CD8-positive, alpha-beta memory T cell (primary cell): ENCODE measurements around the gene MYO7B. TPM values are rescaled to one million over a fixed set of nuclear protein-coding genes. Genes with fewer than 3 reads are reported as not detected.

Experiments used
- CTCF ChIA-PET: fragments of 350-600 bp; sonication (Branson Sonifier 250); formaldehyde crosslinking; loops from one replicate; lab custom pipeline; 2021; ENCODE audit warnings: antibody characterized with exemption; lab: Charles Lee
- POLR2A ChIA-PET: fragments of 350-600 bp; sonication (Branson Sonifier 250); formaldehyde crosslinking; loops from one replicate; lab custom pipeline; 2021; ENCODE audit warnings: antibody characterized with exemption; lab: Charles Lee
- DNase-seq, 5 donors: peaks; one replicate each; pipeline versions ENCODE4 v3.0.0 to v3.0.0-alpha.2; 2020 to 2022; ENCODE audit warnings: mixed read lengths in 1 of 5
- H3K27ac ChIP-seq: one replicate; pipeline ENCODE4 v1.7.0; 2013; ENCODE audit warnings: low read depth, mild to moderate bottlenecking, low read length, moderate library complexity
- H3K27me3 ChIP-seq: 2 replicates; pipeline ENCODE4 v1.7.0; 2013; ENCODE audit warnings: low read length, mild to moderate bottlenecking; ENCODE audit not compliant: insufficient read depth, poor library complexity, severe bottlenecking
- H3K36me3 ChIP-seq: 2 replicates; pipeline ENCODE4 v1.7.0; 2013; ENCODE audit warnings: mild to moderate bottlenecking, low read length, moderate library complexity; ENCODE audit not compliant: insufficient read depth
- H3K4me1 ChIP-seq: 2 replicates; pipeline ENCODE4 v1.7.0; 2013; ENCODE audit warnings: mild to moderate bottlenecking, low read length, moderate library complexity; ENCODE audit not compliant: insufficient read depth
- H3K4me3 ChIP-seq: 2 replicates; pipeline ENCODE4 v1.7.0; 2013; ENCODE audit warnings: mild to moderate bottlenecking, low read length
- H3K9me3 ChIP-seq: 2 replicates; pipeline ENCODE4 v1.7.0; 2013; ENCODE audit warnings: mild to moderate bottlenecking, low read length
- H3K27ac Mint-ChIP-seq, 8 donors: one replicate each; pipeline ENCODE4 v1.8.0; 2020 to 2021; ENCODE audit warnings: mixed read lengths in 8 of 8, mild to moderate bottlenecking in 6 of 8, inconsistent platforms in 3 of 8, moderate library complexity in 3 of 8
- H3K27me3 Mint-ChIP-seq, 2 donors: one replicate each; pipeline ENCODE4 v1.8.0; 2020 to 2021; ENCODE audit warnings: mixed read lengths in 2 of 2, mild to moderate bottlenecking in 1 of 2, moderate library complexity in 1 of 2
- H3K36me3 Mint-ChIP-seq, 3 donors: one replicate each; pipeline ENCODE4 v1.8.0; 2020 to 2021; ENCODE audit warnings: mixed read lengths in 3 of 3, inconsistent platforms in 1 of 3, mild to moderate bottlenecking in 1 of 3
- H3K4me1 Mint-ChIP-seq, 3 donors: one replicate each; pipeline ENCODE4 v1.8.0; 2020 to 2021; ENCODE audit warnings: mixed read lengths in 3 of 3, inconsistent platforms in 1 of 3, mild to moderate bottlenecking in 1 of 3
- H3K4me3 Mint-ChIP-seq, 7 donors: one replicate each; pipeline ENCODE4 v1.8.0; 2020 to 2021; ENCODE audit warnings: mixed read lengths in 7 of 7, mild to moderate bottlenecking in 6 of 7, moderate library complexity in 4 of 7, inconsistent platforms in 2 of 7
- H3K9me3 Mint-ChIP-seq, 5 donors: one replicate each; pipeline ENCODE4 v1.8.0; 2020 to 2022; ENCODE audit warnings: mixed read lengths in 5 of 5, mild to moderate bottlenecking in 3 of 5, moderate library complexity in 2 of 5, inconsistent platforms in 1 of 5
- polyA plus RNA-seq: library from polyadenylated mRNA; unstranded; fragments of 300-500 nt; fragmentation: Illumina TruSeq; gene quantifications from one replicate; pipeline ENCODE4 v1.2.3, GENCODE V29; 2021
- total RNA-seq, 2 experiments: library from RNA; stranded (reverse); gene quantifications; one replicate each; pipeline ENCODE4 v1.2.3, GENCODE V29; 2021

Gene MYO7B
- total and polyA plus RNA-seq, 3 experiments from 2014 or later, result not detected

- Histone ChIP-seq H3K27ac (no peak overlapping the region), H3K27me3 (no peaks in the 10 kb centered on the region), H3K4me3 (no peak overlapping the region), H3K36me3 (no peaks in the 10 kb centered on the region), H3K4me1 (no peaks in the 10 kb centered on the region), H3K9me3 (no peaks in the 10 kb centered on the region)
- Mint-ChIP-seq H3K27me3 (peaks cover 16 to 28% of the 10 kb centered on the region in 2 donors), H3K4me3 (no peak overlapping the region), H3K9me3 (no peaks in the 10 kb centered on the region), H3K27ac (peak overlapping the region in 1 of 8 donors; percentile 21), H3K36me3 (no peaks in the 10 kb centered on the region), H3K4me1 (no peaks in the 10 kb centered on the region)
- ChIA-PET CTCF (no interaction called here), POLR2A (no interaction called here)
- DNase-seq, result no peak
These were observed 9.7 kb downstream of the MYO7B start for GRCh38 chr2:127545189-127545588.

- Mint-ChIP-seq H3K27me3 (peaks cover 19 to 32% of the 10 kb centered on the region in 2 donors), H3K36me3 (no peaks in the 10 kb centered on the region), H3K9me3 (no peaks in the 10 kb centered on the region), H3K27ac (peak overlapping the region in 1 of 8 donors; percentile 21), H3K4me3 (no peak overlapping the region), H3K4me1 (no peaks in the 10 kb centered on the region)
- H3K27me3 ChIP-seq, result no peaks in the 10 kb centered on the region
- no peaks in the 10 kb centered on the region for H3K4me1 ChIP-seq
- CTCF ChIA-PET, result interaction anchor here (1.2 kb wide), 1 partner anchor 18 kb away, joined by 3 read pairs; no protein-coding TSS in a partner anchor
- DNase-seq, result no peak
- no peaks in the 10 kb centered on the region for H3K9me3 ChIP-seq
- no peak overlapping the region for H3K4me3 ChIP-seq
- H3K36me3 ChIP-seq, result no peaks in the 10 kb centered on the region
- H3K27ac ChIP-seq, result no peak overlapping the region
- POLR2A ChIA-PET, result no interaction called here
These were observed 10.3 kb downstream of the MYO7B start for GRCh38 chr2:127545796-127546195.

GRCh38 chr2:127546797-127547196 is 11.3 kb downstream of the MYO7B start:
- Mint-ChIP-seq H3K4me1 (no peaks in the 10 kb centered on the region), H3K27me3 (peaks cover 15 to 32% of the 10 kb centered on the region in 2 donors), H3K4me3 (no peak overlapping the region), H3K36me3 (no peaks in the 10 kb centered on the region), H3K9me3 (no peaks in the 10 kb centered on the region), H3K27ac (no peak overlapping the region)
- Histone ChIP-seq H3K27ac (no peak overlapping the region), H3K27me3 (no peaks in the 10 kb centered on the region), H3K4me3 (no peak overlapping the region), H3K9me3 (no peaks in the 10 kb centered on the region), H3K36me3 (no peaks in the 10 kb centered on the region), H3K4me1 (no peaks in the 10 kb centered on the region)
- CTCF ChIA-PET, result interaction anchor here (1.2 kb wide), 1 partner anchor 17 kb away, joined by 3 read pairs; no protein-coding TSS in a partner anchor
- no peak for DNase-seq
- POLR2A ChIA-PET, result no interaction called here

DNA sequence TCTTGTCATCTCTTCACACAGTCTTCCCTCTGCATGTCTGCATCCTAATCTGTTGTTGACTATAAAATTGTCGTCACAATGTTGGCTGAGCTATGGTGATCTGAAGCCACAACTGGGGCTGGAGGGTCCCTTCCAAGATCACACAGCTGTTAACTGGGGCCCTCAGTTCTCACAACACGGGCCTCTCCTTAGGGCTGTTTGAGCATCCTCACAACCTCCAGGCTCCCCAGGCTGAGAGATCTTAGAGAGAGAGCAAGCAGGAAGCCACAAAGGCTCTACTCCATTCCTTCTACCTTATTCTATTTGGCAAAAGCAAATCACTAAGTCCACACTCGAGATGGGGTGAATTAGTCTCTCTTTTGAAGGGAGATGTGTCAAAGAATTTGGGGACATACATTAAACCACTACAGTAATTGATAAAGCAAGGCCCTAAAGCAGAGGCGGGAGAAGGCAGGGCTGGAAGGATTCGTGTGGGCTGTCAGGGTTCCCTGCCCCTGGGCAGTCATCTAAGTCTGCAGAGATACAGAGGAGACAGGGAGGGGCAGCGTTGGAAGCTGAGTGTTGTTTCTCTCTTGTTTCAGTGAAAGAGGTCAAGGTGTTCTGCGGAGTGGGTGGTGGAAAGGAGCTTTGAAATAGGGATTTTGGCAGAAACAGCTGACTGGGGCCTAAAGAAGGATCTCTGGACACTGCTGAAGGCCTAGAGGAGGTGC is 15.9 kb downstream of the MYO7B start:
- Histone ChIP-seq H3K27me3 (no peaks in the 10 kb centered on the region), H3K4me3 (no peak overlapping the region), H3K27ac (no peak overlapping the region), H3K4me1 (no peaks in the 10 kb centered on the region), H3K9me3 (no peaks in the 10 kb centered on the region), H3K36me3 (no peaks in the 10 kb centered on the region)
- CTCF ChIA-PET, result no interaction called here
- H3K27me3 Mint-ChIP-seq, result peaks cover 30 to 57% of the 10 kb centered on the region in 2 donors
- DNase-seq, result no peak
- no peaks in the 10 kb centered on the region for H3K4me1 Mint-ChIP-seq
- POLR2A ChIA-PET, result no interaction called here
- H3K9me3 Mint-ChIP-seq, result peaks cover 2 to 7% (median 6%) of the 10 kb centered on the region in 5 donors
- H3K36me3 Mint-ChIP-seq, result peaks cover 0 to 3% (median 0%) of the 10 kb centered on the region in 3 donors
- no peak overlapping the region for H3K4me3 Mint-ChIP-seq
- peak overlapping the region in 1 of 8 donors; percentile 17 for H3K27ac Mint-ChIP-seq

GRCh38 chr2:127552336-127552735 is 16.9 kb downstream of the MYO7B start:
- ChIA-PET CTCF (interaction anchor here (1.0 kb wide), 1 partner anchor 39 kb away, joined by 3 read pairs; no protein-coding TSS in a partner anchor), POLR2A (no interaction called here)
- no peaks in the 10 kb centered on the region for H3K36me3 ChIP-seq
- Mint-ChIP-seq H3K4me1 (no peaks in the 10 kb centered on the region), H3K36me3 (peaks cover 0 to 12% (median 4%) of the 10 kb centered on the region in 3 donors), H3K9me3 (peaks cover 11 to 16% (median 16%) of the 10 kb centered on the region in 5 donors), H3K27ac (no peak overlapping the region), H3K4me3 (no peak overlapping the region), H3K27me3 (peaks cover 32 to 60% of the 10 kb centered on the region in 2 donors)
- H3K9me3 ChIP-seq, result no peaks in the 10 kb centered on the region
- H3K4me1 ChIP-seq, result no peaks in the 10 kb centered on the region
- no peak overlapping the region for H3K27ac ChIP-seq
- no peak overlapping the region for H3K4me3 ChIP-seq
- no peaks in the 10 kb centered on the region for H3K27me3 ChIP-seq
- no peak for DNase-seq

- Histone ChIP-seq H3K4me3 (no peak overlapping the region), H3K9me3 (no peaks in the 10 kb centered on the region), H3K4me1 (no peaks in the 10 kb centered on the region), H3K27me3 (no peaks in the 10 kb centered on the region), H3K36me3 (no peaks in the 10 kb centered on the region), H3K27ac (no peak overlapping the region)
- Mint-ChIP-seq H3K27me3 (peaks cover 33 to 63% of the 10 kb centered on the region in 2 donors), H3K4me3 (no peak overlapping the region), H3K9me3 (peaks cover 13 to 21% (median 17%) of the 10 kb centered on the region in 5 donors), H3K27ac (no peak overlapping the region), H3K4me1 (no peaks in the 10 kb centered on the region), H3K36me3 (peaks cover 0 to 16% (median 4%) of the 10 kb centered on the region in 3 donors)
- no peak for DNase-seq
- POLR2A ChIA-PET, result no interaction called here
- CTCF ChIA-PET, result interaction anchor here (1.0 kb wide), 1 partner anchor 39 kb away, joined by 3 read pairs; no protein-coding TSS in a partner anchor
These were observed 17.4 kb downstream of the MYO7B start for GRCh38 chr2:127552846-127553245.

- ChIA-PET CTCF (no interaction called here), POLR2A (no interaction called here)
- Mint-ChIP-seq H3K27me3 (peaks cover 26 to 52% of the 10 kb centered on the region in 2 donors), H3K9me3 (peaks cover 13 to 21% (median 17%) of the 10 kb centered on the region in 5 donors), H3K4me1 (peaks cover 0 to 5% (median 5%) of the 10 kb centered on the region in 3 donors), H3K36me3 (peaks cover 0 to 19% (median 5%) of the 10 kb centered on the region in 3 donors), H3K27ac (no peak overlapping the region), H3K4me3 (no peak overlapping the region)
- Histone ChIP-seq H3K27ac (no peak overlapping the region), H3K4me3 (no peak overlapping the region), H3K27me3 (no peaks in the 10 kb centered on the region), H3K9me3 (no peaks in the 10 kb centered on the region), H3K4me1 (no peaks in the 10 kb centered on the region), H3K36me3 (no peaks in the 10 kb centered on the region)
- DNase-seq, result no peak
These were observed 23.4 kb downstream of the MYO7B start for GRCh38 chr2:127558911-127559310.

GRCh38 chr2:127559454-127559853 is 24.0 kb downstream of the MYO7B start:
- no peak overlapping the region for H3K4me3 Mint-ChIP-seq

More at GRCh38 chr2:127559454-127559853, 24.0 kb downstream of the MYO7B start:
- Mint-ChIP-seq H3K4me1 (peaks cover 0 to 6% (median 5%) of the 10 kb centered on the region in 3 donors), H3K27ac (no peak overlapping the region), H3K27me3 (peaks cover 26 to 50% of the 10 kb centered on the region in 2 donors), H3K9me3 (peaks cover 13 to 21% (median 17%) of the 10 kb centered on the region in 5 donors), H3K36me3 (peaks cover 0 to 19% (median 5%) of the 10 kb centered on the region in 3 donors)
- Histone ChIP-seq H3K27me3 (no peaks in the 10 kb centered on the region), H3K27ac (no peak overlapping the region), H3K36me3 (no peaks in the 10 kb centered on the region), H3K4me1 (no peaks in the 10 kb centered on the region), H3K9me3 (no peaks in the 10 kb centered on the region), H3K4me3 (no peak overlapping the region)
- ChIA-PET CTCF (no interaction called here), POLR2A (no interaction called here)
- no peak for DNase-seq
